ENCODE measurements around the gene PGF. TPM values are rescaled to one million over a fixed set of nuclear protein-coding genes. Genes with fewer than 3 reads are reported as not detected.

Gene PGF
- polyA plus RNA-seq, 4 donors, result 8.4 to 12.7 (median 9.3) TPM

DNA sequence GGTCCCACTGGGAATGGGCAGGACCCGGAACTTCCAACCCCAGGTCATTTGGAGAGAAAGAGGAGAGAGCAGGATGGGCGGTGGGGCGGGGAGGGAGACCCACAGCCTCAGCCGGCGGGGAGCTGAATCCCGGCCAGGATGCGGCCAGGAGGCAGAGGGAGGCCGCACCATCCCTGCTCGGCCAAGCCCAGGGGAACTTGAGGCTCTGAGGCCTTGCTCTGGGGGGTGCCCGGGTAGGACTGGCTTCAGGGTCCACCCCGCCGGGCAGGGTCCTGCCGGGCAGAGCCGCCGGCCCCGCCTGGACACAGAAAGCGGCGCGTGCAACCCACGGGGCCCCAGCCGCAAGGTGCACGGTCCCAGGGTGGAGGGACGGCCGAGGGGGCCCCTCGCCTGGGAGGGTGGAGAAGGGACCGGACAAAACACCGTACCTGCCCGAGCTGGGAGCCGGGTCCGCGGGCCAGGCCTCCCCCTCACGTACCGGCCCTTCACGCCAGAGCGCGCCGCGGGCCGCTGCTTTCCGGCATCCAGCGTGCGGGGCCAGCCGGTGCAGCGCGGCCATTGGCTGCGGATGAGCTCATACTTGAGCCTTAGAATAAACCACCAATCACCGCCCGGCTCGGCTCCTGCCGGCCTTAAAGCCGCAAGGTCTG is 32.5 kb downstream of the PGF start, which contains the start of gene RPS6KL1:
TSS of gene RPS6KL1 (minus strand) at position 509 of the 650 bp plus-strand sequence. CDS start 1,719 bp downstream, outside the sequence.
- peak; percentile 40 to 69 (median 56) for DNase-seq (ENCODE audit: low read depth in 4 of 4, low spot score in 3 of 4)

DNA sequence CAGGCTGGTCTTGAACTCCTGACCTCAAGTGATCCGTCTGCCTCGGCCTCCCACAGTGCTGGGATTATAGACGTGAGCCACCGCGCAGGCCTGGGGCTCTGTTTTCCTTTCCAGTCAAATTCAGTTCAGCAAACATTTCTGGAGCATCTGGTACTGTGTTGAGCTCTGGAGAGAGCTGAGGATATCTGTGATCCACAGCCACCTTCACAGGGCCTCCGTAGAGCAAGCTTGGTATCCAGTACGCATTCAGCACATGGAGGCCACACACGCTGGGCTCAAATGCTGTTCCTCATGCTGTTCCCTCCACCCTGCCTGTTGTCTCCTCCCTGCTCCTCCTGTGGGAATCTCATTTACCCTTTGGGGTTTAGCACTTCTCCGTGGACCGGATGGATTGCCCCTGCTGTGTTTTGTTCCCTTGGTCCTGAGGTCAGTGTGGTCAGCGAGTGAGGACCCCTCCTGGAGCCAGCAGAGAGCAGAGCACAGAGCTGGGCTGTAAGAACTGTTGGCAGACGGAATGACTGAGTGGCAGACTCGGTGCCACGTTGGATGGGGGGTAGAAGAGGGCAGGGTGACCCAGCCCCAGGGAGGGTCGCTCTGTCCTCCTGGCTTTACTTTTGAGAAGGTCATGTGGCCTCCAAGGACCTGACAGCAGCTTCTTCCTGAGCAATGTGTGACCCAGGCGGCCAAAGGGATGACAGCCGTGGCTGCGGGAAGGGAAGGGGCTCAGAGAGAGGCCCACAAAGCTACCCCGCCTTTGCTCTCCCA is 33.2 kb downstream of the PGF start:
- no peak for DNase-seq (ENCODE audit: low read depth in 4 of 4, low spot score in 3 of 4)

DNA sequence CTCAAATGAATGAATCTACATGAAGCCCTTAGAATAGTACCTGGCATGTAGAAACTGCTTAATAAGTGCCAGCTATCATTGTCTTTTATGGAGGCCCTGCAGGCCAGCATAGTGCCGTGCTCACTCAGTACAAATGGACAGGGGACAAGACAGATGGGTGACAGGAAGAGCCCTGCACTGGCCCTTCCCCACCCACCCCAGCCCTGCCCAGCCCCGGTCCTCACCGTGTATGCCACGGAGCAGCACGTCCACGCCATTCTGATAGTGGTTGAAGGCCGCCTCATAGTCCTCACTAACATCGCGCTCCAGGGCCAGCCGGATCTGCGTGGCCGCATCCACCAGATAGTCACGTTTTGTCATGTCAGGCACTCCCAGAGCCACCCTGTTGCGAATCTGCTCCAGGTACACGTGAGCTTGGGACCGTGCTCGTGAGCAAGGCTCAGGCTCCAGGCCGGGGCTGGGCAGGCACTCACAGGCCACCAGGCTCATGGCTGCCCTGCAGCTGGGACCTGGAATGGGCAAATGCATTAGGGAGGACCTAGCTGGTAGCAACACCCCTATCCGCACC is 34.3 kb downstream of the PGF start:
- DNase-seq (ENCODE audit: low read depth in 4 of 4, low spot score in 3 of 4), result no peak

DNA sequence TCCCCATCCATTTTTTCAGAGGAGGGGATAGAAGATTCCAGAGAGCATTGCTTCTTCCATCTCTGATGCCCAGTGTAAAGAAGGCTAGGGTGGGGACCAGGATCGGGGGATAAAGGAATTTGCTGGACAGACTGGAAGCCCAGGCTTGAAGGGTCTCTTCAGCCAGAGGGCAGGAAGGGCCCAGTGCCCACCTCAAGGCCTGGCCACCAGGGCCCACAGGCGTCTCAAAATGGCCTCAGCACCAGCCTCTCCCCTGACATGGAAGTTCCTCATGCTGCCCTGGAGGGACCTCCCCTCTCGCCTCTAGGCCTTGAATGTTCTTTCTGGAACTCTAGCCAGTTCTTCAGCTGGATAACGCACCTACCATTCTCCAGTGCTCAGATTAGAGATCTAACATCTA is 35.1 kb downstream of the PGF start:
- DNase-seq (ENCODE audit: low read depth in 4 of 4, low spot score in 3 of 4), result no peak

DNA sequence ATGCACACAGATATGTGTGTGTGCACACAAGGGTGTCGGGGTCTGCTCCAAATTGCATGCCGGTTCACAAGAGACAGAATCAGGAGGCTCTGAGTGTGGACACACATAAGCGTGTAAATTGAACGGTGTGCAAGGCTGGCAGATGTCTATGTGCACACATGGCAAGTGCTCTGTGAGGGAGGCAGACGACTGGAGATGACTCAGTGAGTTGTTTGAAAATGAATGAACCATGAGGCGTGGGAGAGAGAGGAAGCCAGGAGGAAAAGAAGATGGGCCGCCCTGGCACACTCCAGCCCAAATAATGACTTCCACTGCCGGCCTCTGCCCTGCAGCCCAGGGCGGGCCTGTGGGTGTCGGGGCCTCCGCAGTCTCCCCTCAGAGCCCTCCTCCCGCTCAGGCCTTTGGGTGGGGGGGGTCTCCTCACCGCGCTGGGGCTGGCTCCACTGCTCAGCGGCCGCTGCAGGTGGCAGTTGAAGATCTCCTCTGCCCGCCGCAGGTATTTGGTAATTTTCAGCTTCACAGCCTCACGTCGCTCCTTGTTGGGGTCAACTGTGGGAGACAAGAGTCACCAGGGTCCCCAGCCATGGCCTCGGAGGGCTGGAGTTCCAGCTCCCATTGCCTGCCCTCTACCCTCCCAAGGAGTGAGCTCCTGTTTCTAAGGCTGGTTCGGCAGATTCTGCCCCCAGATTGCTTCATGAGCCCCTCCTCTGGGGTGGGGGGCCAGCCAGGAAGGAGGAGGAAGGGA is 35.8 kb downstream of the PGF start:
- no peak for DNase-seq (ENCODE audit: low read depth in 4 of 4, low spot score in 3 of 4)

DNA sequence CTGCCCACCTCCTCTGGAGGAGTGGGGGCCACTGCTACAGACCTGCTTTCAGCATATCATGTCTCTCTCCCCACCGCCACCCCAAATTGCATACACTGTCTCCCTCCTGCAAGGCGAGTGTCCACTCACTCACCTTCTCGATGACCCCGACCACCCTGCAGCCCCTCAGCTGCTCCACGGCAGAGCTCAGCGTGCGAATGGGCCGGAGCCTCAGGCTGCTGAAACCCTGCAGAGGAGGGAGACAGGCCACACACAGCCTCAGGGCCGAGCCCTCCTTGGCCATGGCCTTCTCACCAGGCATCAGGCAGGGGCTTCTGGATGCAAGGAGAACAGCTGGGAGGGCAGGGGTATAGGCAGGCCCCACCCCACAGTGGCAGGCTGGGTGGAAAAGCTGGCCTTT is 37.0 kb downstream of the PGF start:
- DNase-seq (ENCODE audit: low read depth in 4 of 4, low spot score in 3 of 4), result no peak

DNA sequence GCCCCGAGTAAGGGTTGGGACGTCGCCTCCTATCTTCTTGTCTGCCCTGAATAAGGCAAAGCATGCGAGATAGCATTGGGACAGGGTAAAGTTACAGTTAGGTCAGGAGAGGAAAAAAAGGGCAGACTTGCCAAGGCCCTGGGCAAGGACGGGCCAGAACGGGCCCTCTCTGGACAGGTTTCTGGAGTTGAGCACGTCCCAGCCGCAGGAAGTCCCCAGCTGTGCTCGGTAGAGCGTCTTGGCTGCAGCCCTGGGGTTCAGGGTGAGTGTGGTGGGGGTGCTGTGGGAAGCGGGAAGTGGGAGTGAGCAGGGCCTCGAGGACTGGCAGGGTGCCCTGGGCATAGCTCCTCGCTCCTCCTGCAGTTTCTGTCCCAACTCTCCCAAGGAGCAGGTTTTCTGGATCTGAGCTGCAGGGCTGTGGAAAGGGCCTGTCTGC is 37.7 kb downstream of the PGF start:
- DNase-seq (ENCODE audit: low read depth in 4 of 4, low spot score in 3 of 4), result no peak

DNA sequence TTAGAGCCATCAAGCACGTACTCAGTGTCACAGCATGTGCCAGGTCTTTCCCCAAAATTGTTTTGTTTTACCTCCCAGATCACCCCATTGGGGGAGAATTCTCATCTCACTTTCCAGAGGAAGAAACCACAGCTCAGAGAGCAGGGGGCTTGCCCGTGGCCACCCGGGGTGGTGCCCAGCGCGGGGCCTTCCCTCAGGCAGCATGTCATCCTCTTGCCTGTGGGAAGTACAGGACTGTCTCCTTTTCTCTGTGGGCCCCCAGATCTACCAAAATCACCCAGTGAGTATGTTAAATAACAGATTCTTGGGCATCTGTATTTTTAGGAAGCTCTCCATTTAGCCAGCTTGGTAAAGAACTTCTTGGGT is 38.2 kb downstream of the PGF start:
- DNase-seq (ENCODE audit: low read depth in 4 of 4, low spot score in 3 of 4), result no peak

DNA sequence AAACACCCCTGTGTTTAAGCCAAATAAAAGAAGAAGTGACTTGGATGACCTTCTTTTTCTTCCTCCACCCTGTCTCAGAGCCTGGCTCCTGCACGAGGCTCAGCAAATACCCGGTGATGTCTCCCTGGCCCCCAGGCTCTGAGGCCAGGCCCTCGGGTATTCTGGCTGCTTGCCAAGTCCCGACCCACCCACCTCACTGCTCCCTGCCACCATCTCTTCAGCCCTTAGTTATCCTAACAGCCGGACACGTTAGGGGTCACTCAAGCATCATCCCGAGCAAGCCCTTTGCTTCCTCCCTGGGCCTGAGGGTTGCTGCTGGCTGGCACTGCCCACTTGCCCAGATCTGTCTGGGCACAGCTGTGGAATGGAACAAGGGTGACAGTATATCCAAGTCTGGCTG is 39.6 kb downstream of the PGF start:
- DNase-seq (ENCODE audit: low read depth in 4 of 4, low spot score in 3 of 4), result no peak

DNA sequence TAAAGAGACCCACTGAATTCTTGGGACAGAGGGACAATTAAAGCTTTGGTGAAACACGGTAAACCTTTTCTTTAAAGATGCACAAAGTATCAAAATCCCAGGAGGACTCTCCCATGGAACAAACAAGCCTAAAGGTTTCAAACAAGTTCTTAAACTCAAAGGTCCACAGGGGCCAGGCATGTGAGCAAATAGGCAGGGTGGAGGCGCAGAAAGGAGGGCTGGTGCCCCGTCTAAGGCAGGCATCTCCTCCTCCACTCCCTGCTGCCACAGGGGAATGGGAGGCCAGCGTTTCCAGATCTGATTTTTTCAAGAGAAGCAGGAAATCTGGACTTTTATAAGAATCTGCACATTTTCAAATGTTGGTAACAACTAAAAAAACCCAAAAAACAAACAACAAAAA is 40.0 kb downstream of the PGF start:
- DNase-seq (ENCODE audit: low read depth in 4 of 4, low spot score in 3 of 4), result no peak

DNA sequence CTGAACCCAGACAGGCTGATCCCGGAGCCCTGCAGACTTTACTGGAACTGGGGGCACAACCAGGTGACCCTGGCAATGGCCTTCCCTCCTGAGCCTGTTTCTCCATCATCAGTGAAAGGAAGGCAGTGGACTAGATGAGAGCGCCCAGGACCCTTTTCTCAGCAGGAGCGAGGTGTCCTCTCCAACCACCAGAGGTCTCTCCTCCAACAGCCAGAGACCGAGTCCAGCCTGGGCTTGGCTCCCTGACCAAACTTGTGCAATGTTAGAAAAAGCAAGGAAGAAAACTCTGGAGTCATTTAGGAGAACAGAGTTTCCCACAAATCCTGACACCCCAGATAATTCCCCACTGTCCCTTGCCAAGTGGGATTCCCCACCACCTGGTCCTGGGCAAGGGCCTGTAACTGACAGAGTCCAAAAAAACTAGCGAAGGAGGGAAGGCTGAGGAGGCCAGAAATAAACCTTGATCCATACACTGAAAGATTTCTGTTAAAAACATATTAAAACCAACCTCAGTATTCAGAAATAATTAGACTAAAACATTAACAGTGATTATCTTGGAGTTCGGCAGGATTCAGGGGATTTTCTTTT is 41.3 kb downstream of the PGF start:
- DNase-seq (ENCODE audit: low read depth in 4 of 4, low spot score in 3 of 4), result peak in 3 of 4 donors; percentile 27 to 49 (median 38)

DNA sequence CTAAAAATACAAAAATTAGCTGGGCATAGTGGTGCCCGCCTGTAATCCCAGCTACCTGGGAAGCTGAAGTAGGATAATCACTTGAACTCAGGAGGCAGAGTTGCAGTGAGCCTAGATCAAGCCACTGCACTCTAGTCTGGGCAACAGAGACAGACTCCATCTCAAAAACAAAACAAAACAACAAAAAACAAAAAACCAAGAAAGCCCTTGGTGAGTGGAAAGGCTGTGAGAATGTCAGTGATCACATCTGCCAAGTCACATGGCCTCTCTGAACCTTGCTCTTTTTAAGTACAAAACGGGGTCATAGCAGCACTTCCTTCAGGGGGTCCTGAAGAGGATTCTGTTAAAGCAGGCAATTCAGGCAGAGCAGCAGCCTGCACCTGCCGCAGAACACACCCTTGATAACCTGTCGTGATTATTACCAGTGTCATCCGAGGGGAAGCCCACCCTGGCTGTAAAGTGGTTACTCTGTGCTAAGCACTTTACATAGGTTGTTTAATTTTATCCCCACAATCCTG is 41.9 kb downstream of the PGF start:
- DNase-seq (ENCODE audit: low read depth in 4 of 4, low spot score in 3 of 4), result no peak

DNA sequence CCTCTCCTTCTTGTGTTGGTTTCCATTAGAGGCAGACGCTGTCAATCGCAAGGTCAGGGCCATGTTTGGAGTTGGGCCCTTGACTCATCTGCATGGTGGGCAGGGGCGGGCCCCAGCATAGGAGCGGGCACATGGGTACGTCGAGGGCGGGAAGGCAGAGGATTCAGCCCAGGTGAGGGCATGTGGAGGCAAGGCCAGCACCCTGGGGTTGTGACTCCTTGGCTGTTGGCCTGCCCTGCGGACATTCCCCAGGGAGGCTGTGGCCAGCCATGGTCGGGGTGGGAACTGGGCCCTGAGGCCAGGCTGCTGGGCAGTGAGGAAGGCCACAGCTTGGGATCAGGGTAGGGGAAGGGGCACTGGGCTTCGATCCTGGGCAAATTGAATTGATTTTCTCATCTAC is 42.6 kb downstream of the PGF start:
- no peak for DNase-seq (ENCODE audit: low read depth in 4 of 4, low spot score in 3 of 4)

DNA sequence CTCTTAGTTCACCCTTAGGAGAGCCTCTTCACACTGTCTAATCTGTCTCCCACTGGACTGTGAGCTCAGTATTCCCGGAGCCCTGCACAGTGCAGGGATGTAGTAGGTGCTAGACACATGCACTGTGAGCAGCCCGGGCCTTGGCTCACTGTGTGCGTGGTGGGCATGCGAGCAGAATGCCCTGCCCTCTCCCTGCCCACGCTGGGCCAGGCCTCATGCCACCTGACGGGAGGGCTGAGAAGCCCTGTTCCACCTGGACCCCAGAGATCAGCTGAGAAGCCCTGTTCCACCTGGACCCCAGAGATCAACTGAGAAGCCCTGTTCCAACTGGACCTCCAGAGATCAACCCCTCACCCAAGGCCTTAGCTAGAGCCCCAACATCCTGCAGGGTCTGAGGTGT is 43.3 kb downstream of the PGF start:
- no peak for DNase-seq (ENCODE audit: low read depth in 4 of 4, low spot score in 3 of 4)

DNA sequence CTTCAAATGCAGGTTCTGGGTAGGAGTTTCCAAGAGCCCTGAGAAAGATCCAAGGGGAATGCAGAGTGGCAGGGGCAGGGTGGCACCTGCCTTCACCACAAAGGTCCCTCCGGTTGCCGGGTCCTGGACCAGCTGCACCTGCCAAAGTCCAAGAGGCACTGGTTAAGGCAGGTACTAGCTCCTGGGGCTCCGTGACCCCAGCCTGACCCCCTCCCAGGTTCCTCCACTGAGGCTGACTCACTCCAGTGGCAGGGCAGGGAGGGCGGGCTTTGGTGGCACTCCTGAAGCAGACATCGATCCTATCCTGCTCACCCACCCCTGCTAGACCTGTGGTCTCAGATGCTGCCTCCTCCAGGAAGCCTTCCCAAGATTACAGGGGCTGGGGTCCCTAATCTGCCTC is 43.7 kb downstream of the PGF start:
- no peak for DNase-seq (ENCODE audit: low read depth in 4 of 4, low spot score in 3 of 4)

DNA sequence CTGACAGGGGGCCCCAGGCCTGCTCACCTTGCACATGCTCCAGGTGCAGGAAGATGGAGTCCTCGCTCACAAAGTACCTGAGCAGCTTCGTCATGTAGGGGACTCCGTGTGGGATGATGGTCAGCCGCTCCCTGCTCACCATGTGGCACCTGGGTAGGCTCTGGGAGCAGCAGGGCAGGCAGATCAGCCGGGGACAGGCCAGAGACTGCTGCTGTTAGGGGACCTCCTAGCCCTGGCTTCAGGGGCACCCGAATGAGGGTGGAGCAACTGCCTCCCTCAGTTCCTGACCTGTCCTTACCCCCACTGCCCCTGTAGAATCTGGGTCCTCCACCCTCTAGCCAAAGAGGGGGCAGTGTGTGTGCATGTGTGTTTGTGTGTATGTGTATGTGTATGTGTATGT is 44.2 kb downstream of the PGF start:
- DNase-seq (ENCODE audit: low read depth in 4 of 4, low spot score in 3 of 4), result no peak

DNA sequence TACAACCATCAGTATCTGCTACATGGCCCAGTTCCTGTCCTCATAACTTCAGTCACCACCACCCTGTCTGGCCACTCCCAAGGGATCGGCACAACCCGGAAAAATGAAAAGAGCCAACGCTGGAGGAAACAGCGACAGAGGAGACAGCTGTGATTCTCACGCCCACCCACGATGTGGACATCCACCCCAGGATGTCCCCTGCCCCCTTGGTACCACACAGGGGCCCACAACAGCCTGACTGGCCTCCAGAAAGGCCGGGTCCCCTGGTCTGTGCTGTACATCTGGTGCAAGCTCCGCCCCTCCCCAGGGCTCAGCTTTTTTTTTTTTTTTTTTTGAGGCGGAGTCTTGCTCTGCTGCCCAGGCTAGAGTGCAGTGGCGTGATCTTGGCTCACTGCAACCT is 44.8 kb downstream of the PGF start:
- no peak for DNase-seq (ENCODE audit: low read depth in 4 of 4, low spot score in 3 of 4)

DNA sequence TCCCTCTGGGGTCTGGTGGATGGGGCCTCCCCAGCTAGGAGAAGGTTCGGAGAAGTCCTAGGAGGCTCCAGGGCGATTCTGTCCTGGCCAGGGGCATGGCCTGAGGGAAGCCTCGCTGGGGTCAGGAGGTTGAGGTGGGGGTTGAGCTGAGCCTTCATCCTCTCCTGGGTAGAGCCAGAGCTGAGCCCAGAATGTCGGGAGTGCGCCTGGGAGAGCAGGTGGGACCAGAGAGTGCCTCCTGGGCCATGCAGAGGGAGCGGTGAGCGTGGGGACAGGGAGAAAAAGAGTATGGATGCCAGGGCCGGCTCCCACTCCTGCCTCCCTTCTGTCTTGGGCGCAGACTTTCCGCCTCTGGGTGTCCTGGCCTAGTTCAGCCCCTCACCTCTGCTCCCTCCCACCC is 45.5 kb downstream of the PGF start:
- DNase-seq (ENCODE audit: low read depth in 4 of 4, low spot score in 3 of 4), result no peak

DNA sequence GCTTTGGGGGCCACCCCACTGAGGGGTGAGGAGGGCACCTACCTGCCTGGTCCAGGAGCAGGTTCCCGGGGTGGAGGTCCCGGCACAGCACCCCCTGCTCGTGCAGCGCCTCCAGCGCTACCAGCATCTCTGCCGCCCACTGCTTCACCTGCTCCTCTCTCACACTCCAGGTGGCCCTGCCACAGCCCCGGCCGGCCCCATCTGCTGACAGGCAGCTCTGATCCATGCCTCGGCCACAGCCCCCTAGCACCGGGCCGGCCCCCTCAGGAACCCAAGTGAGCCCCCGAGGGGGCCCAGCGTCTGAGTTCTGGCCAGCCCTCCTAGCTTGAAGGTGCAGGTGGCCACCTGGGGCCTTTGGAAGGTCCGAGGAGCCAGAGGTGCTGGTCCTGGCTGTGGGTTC is 45.9 kb downstream of the PGF start:
- no peak for DNase-seq (ENCODE audit: low read depth in 4 of 4, low spot score in 3 of 4)

DNA sequence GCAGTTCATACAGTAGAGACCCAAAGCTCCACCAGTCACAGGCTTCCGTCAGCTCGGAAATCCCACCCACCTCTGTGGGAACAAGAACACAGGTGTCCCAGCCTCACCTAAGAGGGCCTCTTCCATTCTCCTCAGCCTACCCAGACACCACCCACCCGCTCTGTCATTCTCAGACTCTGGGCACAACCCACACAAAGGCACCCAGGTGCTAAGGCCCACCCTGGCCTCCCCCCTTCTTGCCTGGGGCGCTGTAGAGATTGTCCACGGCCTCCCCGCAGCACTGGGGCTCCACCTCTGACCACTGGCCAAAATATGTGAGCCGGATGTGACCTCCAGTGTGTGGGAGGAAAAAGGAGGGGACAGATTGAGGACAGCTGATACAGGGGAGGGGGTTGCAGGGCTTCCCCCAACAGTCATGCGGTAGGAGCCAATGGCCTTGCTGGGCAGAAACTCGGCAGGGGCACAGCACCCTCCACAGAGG is 46.5 kb downstream of the PGF start:
- DNase-seq (ENCODE audit: low read depth in 4 of 4, low spot score in 3 of 4), result no peak

DNA sequence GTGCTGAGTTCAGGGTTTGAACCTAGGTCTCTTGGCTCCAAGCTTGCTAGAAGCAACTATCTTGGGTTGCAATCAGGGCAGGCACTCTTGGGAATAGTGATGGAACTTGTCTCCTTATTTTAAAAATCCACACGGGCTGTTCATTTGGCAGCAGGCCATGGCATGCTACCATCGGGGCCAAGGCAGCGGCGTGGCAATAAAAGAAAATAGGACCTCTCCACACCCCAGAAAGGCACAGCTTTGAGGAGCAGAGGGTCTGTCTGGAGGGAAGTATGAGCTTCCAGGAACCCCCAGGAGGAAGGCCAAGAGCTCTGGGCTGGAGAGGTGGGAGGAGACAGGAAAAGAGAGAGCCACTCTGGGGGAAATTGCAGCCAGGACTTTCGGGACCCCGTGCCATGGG is 47.7 kb downstream of the PGF start:
- DNase-seq (ENCODE audit: low read depth in 4 of 4, low spot score in 3 of 4), result no peak

Measured in right renal pelvis (tissue), 4 donors.